HG03039 (cell line): ENCODE results near the gene HM13.
A peak's percentile ranks its signal among the peaks of the same experiment; 100 is the strongest.
"Not testable (repeated sequence)": the region's sequence is repeated elsewhere in the genome, so short reads cannot be mapped to it uniquely, and the experiment has no call there.

ENCODE experiments used
- ATAC-seq: cut with Tn5 transposase; IDR thresholded peaks from one replicate; pipeline ENCODE4 v1.9.1; 2021; ENCODE audit warnings: mild to moderate bottlenecking, moderate library complexity; ENCODE audit not compliant: unreplicated experiment

HM13 gene

GRCh38 chr20:31581391-31581790 lies 67.1 kb downstream of the HM13 start:
- ATAC-seq = no peak

GRCh38 chr20:31587545-31588389 lies 73.5 kb downstream of the HM13 start:
- no peak for ATAC-seq

- ATAC-seq = no peak
Measured at GRCh38 chr20:31590717-31591225, 76.5 kb downstream of the HM13 start.

GRCh38 chr20:31593221-31594001 lies 79.2 kb downstream of the HM13 start:
- ATAC-seq = no peak

GRCh38 chr20:31594002-31594557 lies 79.8 kb downstream of the HM13 start:
- no peak for ATAC-seq

- ATAC-seq = no peak
Measured at GRCh38 chr20:31594558-31595379, 80.5 kb downstream of the HM13 start.

GRCh38 chr20:31595380-31595653 lies 81.1 kb downstream of the HM13 start:
- no peak for ATAC-seq

GRCh38 chr20:31595654-31596411 lies 81.6 kb downstream of the HM13 start:
- no peak for ATAC-seq

GRCh38 chr20:31596412-31596715 lies 82.1 kb downstream of the HM13 start:
- not testable (repeated sequence) for ATAC-seq

GRCh38 chr20:31596831-31597480 lies 82.7 kb downstream of the HM13 start:
- no peak for ATAC-seq

GRCh38 chr20:31597481-31597855 lies 83.2 kb downstream of the HM13 start:
- no peak for ATAC-seq

- ATAC-seq = no peak
Measured at GRCh38 chr20:31602431-31602778, 88.2 kb downstream of the HM13 start.

- peak; percentile 50 for ATAC-seq
Measured at GRCh38 chr20:31602779-31603441, 88.7 kb downstream of the HM13 start.

- ATAC-seq = peak; percentile 41
Measured at GRCh38 chr20:31603822-31604566, 89.8 kb downstream of the HM13 start.

- no peak for ATAC-seq
Measured at GRCh38 chr20:31604567-31605030, 90.4 kb downstream of the HM13 start.

GRCh38 chr20:31605031-31605901 lies 91.0 kb downstream of the HM13 start, which contains the start of gene ID1:
ID1 (plus strand) TSS chr20:31605289; CDS start chr20:31605388, 99 bp downstream.
- peak; percentile 83 for ATAC-seq
